Upper lobe of right lung (tissue), 1 donor: ENCODE data around the gene ADI1. TPM values are rescaled to one million over a fixed set of nuclear protein-coding genes. Genes with fewer than 3 reads are reported as not detected.

Source experiments
- ATAC-seq: fragments of 200-7000 bp; cut with Tn5 transposase; one replicate; pipeline ENCODE4 v1.9.1; 2020; ENCODE audit warnings: mild to moderate bottlenecking, moderate library complexity
- DNase-seq: peaks from one replicate; pipeline ENCODE4 v3.0.0-alpha.2; 2020
- H3K27ac ChIP-seq: fragments of 200-600 bp; one replicate; pipeline ENCODE4 v1.8.0; 2022
- H3K27me3 ChIP-seq: fragments of 200-600 bp; one replicate; pipeline ENCODE4 v1.8.0; 2022; ENCODE audit warnings: mild to moderate bottlenecking
- H3K36me3 ChIP-seq: fragments of 200-600 bp; one replicate; pipeline ENCODE4 v1.8.0; 2022
- H3K4me1 ChIP-seq: fragments of 200-600 bp; one replicate; pipeline ENCODE4 v1.8.0; 2022
- H3K4me3 ChIP-seq: fragments of 200-600 bp; one replicate; pipeline ENCODE4 v1.8.0; 2022; ENCODE audit warnings: mild to moderate bottlenecking
- H3K9me3 ChIP-seq: fragments of 200-600 bp; one replicate; pipeline ENCODE4 v1.8.0; 2022
- intact Hi-C: fragments of 100-400 bp; cut with DNase I; formaldehyde crosslinking; loops from one replicate; pipeline ENCODE4 v1.11.0; 2022
- total RNA-seq: library from RNA; stranded (reverse); fragmentation: NEBNext Ultra II Directional; extraction: Animal tissue kit (Norgen Biotek cat#: 25700); gene quantifications from one replicate; pipeline ENCODE4 v1.2.1, GENCODE V29; 2021
- TF ChIP-seq, protein P1 (sequence below): fragments of 200-600 bp; IDR thresholded peaks from one replicate; pipeline ENCODE4 v1.8.0; 2022; ENCODE audit warnings: antibody characterized with exemption
- donor health status: DM: no; HTN: yes; CAD: no; lungs with severe emphysema.

Gene ADI1
- total RNA-seq, 1 donor from 2014 or later = 66.8 TPM

DNA sequence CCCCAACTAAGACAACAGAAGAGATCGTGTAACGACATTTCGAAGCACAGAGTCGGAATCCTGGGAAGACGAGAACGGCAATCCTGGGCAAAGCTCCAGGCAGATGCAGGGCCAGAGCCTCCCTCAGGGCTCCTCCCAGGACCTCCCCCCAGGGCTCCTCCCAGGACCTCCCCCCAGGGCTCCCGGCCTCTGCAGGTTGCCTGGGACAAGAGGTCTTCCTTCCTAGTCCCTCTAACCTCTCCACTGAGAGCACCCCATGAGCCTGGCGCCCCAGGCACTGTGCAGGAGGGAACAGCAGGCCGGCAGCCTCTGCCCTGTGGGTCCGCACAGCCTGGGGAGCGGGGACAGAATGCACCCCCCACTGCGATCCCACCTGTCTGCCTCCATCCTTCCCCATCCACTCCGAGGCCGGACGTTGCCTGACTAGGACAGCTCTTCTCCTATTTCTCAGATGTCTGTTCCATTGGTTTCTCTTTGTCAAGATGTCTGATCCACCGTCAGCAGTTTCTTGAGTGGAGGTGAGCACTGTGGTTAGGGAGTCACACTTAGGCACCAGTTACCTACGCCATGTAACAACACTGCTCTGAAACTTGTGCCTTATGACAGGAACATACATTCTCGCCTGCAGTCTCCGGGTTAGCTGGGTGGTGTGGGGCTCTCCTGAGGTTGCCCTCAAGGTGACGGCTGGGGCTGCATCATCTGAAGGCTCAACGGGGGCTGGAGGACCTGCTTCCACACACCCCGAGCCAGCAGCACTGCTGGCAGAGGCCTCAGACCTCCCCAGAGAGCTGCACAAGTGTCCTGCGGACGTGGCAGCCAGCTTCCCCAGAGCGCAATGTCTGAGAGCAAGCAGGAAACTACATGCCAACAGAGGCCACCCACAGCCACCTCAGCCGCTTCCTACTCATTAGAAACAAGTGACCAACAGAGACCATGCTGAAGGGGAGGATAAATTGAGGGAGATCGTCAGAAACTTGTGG, 28.9 kb downstream of the ADI1 start:
- Histone ChIP-seq H3K27me3 (no peaks in the 10 kb centered on the region), H3K36me3 (no peaks in the 10 kb centered on the region), H3K4me1 (no peaks in the 10 kb centered on the region), H3K9me3 (no peaks in the 10 kb centered on the region), H3K27ac (no peak overlapping the region), H3K4me3 (no peak overlapping the region)
- intact Hi-C loops = no loop called here
- ATAC-seq (no peak), DNase-seq (peak; percentile 55)
- TF ChIP-seq, protein P1, sequence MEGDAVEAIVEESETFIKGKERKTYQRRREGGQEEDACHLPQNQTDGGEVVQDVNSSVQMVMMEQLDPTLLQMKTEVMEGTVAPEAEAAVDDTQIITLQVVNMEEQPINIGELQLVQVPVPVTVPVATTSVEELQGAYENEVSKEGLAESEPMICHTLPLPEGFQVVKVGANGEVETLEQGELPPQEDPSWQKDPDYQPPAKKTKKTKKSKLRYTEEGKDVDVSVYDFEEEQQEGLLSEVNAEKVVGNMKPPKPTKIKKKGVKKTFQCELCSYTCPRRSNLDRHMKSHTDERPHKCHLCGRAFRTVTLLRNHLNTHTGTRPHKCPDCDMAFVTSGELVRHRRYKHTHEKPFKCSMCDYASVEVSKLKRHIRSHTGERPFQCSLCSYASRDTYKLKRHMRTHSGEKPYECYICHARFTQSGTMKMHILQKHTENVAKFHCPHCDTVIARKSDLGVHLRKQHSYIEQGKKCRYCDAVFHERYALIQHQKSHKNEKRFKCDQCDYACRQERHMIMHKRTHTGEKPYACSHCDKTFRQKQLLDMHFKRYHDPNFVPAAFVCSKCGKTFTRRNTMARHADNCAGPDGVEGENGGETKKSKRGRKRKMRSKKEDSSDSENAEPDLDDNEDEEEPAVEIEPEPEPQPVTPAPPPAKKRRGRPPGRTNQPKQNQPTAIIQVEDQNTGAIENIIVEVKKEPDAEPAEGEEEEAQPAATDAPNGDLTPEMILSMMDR = no peak

DNA sequence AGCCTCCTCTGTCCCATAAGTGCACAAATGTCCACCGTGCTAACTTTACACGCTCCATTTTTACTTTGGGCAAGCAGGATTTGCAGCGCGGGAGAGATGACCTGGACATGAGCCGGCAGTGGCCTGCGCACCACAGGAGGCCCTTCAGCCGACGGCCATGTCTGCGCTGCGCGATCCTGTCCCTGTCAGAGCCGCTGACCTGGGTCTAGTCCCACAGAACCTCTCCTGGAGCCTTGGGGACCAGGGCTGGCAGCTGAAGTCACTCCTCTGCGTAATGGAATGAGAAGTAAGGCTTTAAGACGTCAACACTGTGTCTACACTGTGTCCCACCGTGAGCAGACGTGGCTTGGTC, 29.6 kb downstream of the ADI1 start:
- H3K4me1 ChIP-seq = no peaks in the 10 kb centered on the region
- H3K9me3 ChIP-seq = no peaks in the 10 kb centered on the region
- ATAC-seq = no peak
- intact Hi-C loops = no loop called here
- no peaks in the 10 kb centered on the region for H3K36me3 ChIP-seq
- H3K4me3 ChIP-seq = no peak overlapping the region
- peak; percentile 38 for DNase-seq
- TF ChIP-seq, protein P1 = no peak
- no peak overlapping the region for H3K27ac ChIP-seq
- no peaks in the 10 kb centered on the region for H3K27me3 ChIP-seq

DNA sequence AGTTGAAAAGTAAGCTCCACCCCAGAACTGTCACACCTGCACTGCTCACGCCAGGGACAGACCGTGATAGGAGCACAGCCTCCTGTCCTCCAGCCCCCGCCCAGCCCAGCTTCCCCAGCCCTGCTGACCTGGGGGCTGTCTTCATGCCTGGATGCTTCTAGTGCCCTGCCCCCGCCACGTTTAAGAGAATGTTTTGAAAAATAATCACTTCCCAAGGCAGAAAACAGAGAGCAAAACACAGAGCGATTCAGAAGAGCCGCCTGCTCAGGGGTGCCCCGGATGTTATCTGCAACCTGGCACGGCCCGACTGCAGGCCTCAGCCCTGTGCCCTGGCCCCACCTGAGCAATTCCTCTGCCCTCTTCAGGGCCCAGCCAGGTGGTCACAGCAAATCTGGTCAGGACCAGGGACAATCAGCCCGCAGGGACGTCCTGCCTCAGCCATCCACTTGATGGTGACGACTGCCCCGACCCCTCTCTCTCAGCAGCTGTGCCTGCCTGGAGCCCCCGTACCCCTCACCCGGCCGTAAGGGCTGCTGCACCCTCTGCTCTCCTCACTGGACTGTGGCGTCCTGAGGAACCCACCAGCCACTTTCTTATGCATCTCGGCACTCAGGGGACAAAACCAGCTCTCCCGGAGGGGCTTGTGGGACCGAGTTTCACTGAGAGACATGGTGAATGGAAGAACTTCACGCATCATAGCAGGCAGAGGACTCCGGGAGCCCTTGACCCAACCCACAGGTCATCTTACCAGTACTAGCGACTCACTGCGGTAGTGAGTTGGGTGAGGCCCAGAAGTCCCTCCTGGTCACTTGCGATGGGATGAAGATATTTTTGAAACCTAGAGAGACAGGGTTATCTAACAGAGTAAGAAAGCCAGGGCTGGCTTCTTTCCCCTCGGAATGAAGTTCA, 30.2 kb downstream of the ADI1 start:
- no peak for ATAC-seq
- Histone ChIP-seq H3K4me1 (no peaks in the 10 kb centered on the region), H3K27me3 (no peaks in the 10 kb centered on the region), H3K4me3 (no peak overlapping the region), H3K27ac (no peak overlapping the region), H3K36me3 (no peaks in the 10 kb centered on the region), H3K9me3 (no peaks in the 10 kb centered on the region)
- TF ChIP-seq, protein P1 = no peak
- DNase-seq = peak; percentile 50
- intact Hi-C loops = no loop called here

DNA sequence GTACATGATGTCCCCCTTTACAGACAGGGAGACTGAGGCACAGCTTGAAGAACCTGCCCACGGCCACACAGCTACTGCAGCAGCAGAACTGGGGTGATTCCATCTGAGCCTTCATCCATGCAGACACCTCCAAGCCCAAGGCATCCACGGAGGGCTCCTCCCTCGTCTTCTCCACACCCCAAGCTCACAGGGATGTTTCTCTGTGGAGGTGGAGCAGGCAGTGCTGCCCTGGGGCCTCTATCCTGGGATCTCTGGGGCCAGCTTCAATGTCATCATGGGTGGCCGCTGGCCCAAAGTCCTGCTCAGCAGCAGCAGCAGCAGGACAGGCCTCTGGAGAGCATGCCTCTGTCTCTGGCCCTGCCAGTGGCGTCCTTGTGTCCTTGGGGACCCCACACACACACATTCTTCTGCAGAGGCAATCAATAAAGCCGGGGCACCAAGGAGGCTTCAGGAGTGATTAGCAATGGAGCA, 31.2 kb downstream of the ADI1 start:
- Histone ChIP-seq H3K4me3 (no peak overlapping the region), H3K27me3 (no peaks in the 10 kb centered on the region), H3K9me3 (no peaks in the 10 kb centered on the region), H3K4me1 (no peaks in the 10 kb centered on the region), H3K27ac (no peak overlapping the region), H3K36me3 (no peaks in the 10 kb centered on the region)
- TF ChIP-seq, protein P1 = no peak
- intact Hi-C loops = no loop called here
- DNase-seq = peak; percentile 50
- ATAC-seq = no peak

DNA sequence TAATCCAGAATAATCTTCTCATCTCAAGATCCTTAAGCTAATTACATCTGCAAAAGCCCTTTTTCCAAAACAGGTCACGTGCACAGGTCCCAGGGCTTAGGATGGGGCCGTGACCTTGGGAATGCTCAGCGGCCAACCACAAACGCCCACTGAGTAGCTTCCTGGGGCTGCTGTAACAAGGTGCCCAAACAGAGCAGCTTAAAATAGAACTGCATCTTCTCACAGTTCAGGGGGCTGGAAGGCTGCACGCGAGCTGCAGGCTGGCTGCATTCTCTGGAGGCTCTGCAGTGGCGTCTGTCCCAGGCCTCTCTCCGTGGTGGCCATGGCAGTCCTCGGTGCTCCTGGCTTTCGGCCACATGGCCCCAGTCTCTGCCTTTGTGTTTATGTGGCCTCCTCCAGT, 31.9 kb downstream of the ADI1 start:
- Histone ChIP-seq H3K27ac (no peak overlapping the region), H3K4me1 (no peaks in the 10 kb centered on the region), H3K27me3 (no peaks in the 10 kb centered on the region), H3K36me3 (no peaks in the 10 kb centered on the region), H3K9me3 (no peaks in the 10 kb centered on the region), H3K4me3 (no peak overlapping the region)
- peak; percentile 40 for DNase-seq
- TF ChIP-seq, protein P1 = no peak
- no peak for ATAC-seq
- intact Hi-C loops = no loop called here
